Smooth muscle cell (in vitro differentiated cells): Measurements from ENCODE around the gene LETM1. TPM values are rescaled to one million over a fixed set of nuclear protein-coding genes. Genes with fewer than 3 reads are reported as not detected.

ENCODE experiments used
- DNase-seq: peaks from one replicate; lab custom pipeline; 2025; ENCODE audit not compliant: unreplicated experiment; lab: John Stamatoyannopoulos, UW
- H2AFZ ChIP-seq: fragments of 200-600 bp; sonication (generic); 2 replicates; pipeline ENCODE4 v1.6.0; 2016; ENCODE audit warnings: antibody characterized with exemption, low read depth, mild to moderate bottlenecking
- H3F3A ChIP-seq: fragments of 200-600 bp; sonication (generic); 2 replicates; pipeline ENCODE4 v1.6.0; 2017; ENCODE audit warnings: antibody characterized with exemption, low read depth
- H3K27ac ChIP-seq: fragments of 200-600 bp; sonication (generic); 2 replicates; pipeline ENCODE4 v1.5.1; 2016; ENCODE audit warnings: low read depth, mild to moderate bottlenecking
- H3K27me3 ChIP-seq: fragments of 200-600 bp; sonication (generic); 2 replicates; pipeline ENCODE4 v1.6.1; 2016; ENCODE audit warnings: low read depth, mild to moderate bottlenecking
- H3K36me3 ChIP-seq: fragments of 200-600 bp; sonication (generic); 2 replicates; pipeline ENCODE4 v1.5.1; 2016; ENCODE audit warnings: low read depth
- H3K4me1 ChIP-seq: fragments of 200-600 bp; sonication (generic); 2 replicates; pipeline ENCODE4 v1.5.1; 2016; ENCODE audit warnings: low read depth
- H3K4me2 ChIP-seq: fragments of 200-600 bp; sonication (generic); 2 replicates; pipeline ENCODE4 v1.6.0; 2016; ENCODE audit warnings: mild to moderate bottlenecking
- H3K4me3 ChIP-seq: fragments of 200-600 bp; sonication (generic); 2 replicates; pipeline ENCODE4 v1.5.1; 2016; ENCODE audit warnings: mild to moderate bottlenecking
- H3K79me2 ChIP-seq: fragments of 200-600 bp; sonication (generic); 2 replicates; pipeline ENCODE4 v1.6.0; 2016; ENCODE audit warnings: low read depth, mild to moderate bottlenecking
- H3K9ac ChIP-seq: fragments of 200-600 bp; sonication (generic); 2 replicates; pipeline ENCODE4 v1.6.0; 2016; ENCODE audit warnings: low read depth
- H3K9me3 ChIP-seq: fragments of 200-600 bp; sonication (generic); replicated peaks from 2 replicates; pipeline ENCODE4 v1.5.1; 2016; ENCODE audit warnings: low read depth
- H4K20me1 ChIP-seq: fragments of 200-600 bp; sonication (generic); 2 replicates; pipeline ENCODE4 v1.6.0; 2016; ENCODE audit warnings: low read depth
- WGBS: methylation state at CpG from one replicate; pipeline ENCODE4 v1.1.7; 2016; ENCODE audit warnings: low lambda C conversion rate; 5-methylcytosine and 5-hydroxymethylcytosine counted together
- polyA plus RNA-seq: library from polyadenylated mRNA; unstranded; fragments of >200 nt; fragmentation: Nextera tagmentation; extraction: Ambion mirVana; gene quantifications from 2 replicates; pipeline ENCODE4 v1.2.1, GENCODE V29; 2016
- total RNA-seq: library from RNA; depleted of rRNA; stranded (reverse); fragments of >200 nt; gene quantifications from 2 replicates; pipeline ENCODE4 v1.2.3, GENCODE V29; 2014
- TF ChIP-seq, protein P1 (sequence below): fragments of 200-600 bp; sonication (generic); IDR thresholded peaks from 2 replicates; pipeline ENCODE4 v1.5.1; 2017; ENCODE audit warnings: borderline replicate concordance, mild to moderate bottlenecking, antibody characterized with exemption; ENCODE audit not compliant: insufficient read depth, poor library complexity, severe bottlenecking

LETM1 gene
- total and polyA plus RNA-seq, 2 experiments from 2014 or later = 15.3 to 17.1 TPM

DNA sequence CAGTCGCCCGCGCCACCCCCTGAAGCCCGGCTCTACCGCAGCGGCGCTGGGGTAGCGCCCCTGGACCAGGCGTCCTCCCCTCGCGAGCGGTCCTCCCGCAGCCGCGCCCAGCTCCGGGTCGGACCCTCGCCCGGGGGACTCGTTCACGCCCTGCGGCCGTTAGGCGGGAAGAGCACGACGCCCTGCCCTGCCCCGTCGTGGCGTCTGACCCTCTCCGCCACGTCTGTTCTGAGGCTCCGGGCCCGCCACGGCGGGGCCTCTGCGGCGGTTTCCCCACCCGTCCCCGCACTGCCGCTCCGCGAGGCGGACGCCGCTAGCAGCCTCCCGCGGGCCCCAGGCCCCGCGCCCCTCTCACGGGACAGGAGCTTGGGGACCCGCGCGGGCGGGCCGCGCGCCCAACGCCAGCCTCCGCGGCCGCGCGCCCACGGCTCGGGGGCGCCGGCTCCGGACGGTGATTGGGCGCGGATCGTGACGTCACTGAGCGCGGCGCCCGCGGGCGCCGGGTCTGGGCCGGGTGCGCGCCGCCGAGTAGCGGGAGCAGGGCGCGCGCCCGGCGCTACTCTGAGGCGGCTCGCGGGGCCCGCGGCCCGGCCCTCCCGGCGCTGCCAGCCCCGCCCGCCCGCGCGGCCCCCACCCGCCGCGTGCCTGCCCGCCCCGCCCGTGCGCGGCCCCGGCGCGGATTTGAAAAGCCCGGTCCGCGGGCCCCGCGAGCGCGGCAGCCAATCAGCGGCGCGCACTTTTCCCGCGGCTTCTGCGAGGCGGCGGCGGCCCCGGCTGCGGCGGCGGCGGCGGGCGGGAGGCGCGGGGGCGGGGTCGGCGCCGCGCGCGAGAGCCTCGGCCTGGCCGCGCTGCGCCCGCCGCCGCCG, 14.9 kb upstream of the LETM1 start, which contains the start of gene NSD2:
NSD2 (plus strand) TSS at position 816 of the 866 bp plus-strand sequence. CDS start 29,262 bp downstream, outside the sequence.
- H4K20me1 ChIP-seq = peaks cover 26% of the 10 kb centered on the region
- H3K4me1 ChIP-seq = peaks cover 16% of the 10 kb centered on the region
- H3K9me3 ChIP-seq = no peaks in the 10 kb centered on the region
- peak within 1 kb of the TSS; percentile 91 for H2AFZ ChIP-seq
- no peaks in the 10 kb centered on the region for H3K36me3 ChIP-seq
- peak within 1 kb of the TSS; percentile 92 for H3K4me3 ChIP-seq
- H3K4me2 ChIP-seq = peak within 1 kb of the TSS; percentile 97
- DNase-seq = peak; percentile 86
- WGBS = 1% methylated on average over 37 of the region's 155 CpGs
- peaks cover 40% of the 10 kb centered on the region for H3K79me2 ChIP-seq
- H3K9ac ChIP-seq = peak within 1 kb of the TSS; percentile 60
- no peaks in the 10 kb centered on the region for H3K27me3 ChIP-seq
- H3K27ac ChIP-seq = peak within 1 kb of the TSS; percentile 80
- TF ChIP-seq, protein P1, sequence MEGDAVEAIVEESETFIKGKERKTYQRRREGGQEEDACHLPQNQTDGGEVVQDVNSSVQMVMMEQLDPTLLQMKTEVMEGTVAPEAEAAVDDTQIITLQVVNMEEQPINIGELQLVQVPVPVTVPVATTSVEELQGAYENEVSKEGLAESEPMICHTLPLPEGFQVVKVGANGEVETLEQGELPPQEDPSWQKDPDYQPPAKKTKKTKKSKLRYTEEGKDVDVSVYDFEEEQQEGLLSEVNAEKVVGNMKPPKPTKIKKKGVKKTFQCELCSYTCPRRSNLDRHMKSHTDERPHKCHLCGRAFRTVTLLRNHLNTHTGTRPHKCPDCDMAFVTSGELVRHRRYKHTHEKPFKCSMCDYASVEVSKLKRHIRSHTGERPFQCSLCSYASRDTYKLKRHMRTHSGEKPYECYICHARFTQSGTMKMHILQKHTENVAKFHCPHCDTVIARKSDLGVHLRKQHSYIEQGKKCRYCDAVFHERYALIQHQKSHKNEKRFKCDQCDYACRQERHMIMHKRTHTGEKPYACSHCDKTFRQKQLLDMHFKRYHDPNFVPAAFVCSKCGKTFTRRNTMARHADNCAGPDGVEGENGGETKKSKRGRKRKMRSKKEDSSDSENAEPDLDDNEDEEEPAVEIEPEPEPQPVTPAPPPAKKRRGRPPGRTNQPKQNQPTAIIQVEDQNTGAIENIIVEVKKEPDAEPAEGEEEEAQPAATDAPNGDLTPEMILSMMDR = no peak
- H3F3A ChIP-seq = peaks cover 4% of the 10 kb centered on the region

DNA sequence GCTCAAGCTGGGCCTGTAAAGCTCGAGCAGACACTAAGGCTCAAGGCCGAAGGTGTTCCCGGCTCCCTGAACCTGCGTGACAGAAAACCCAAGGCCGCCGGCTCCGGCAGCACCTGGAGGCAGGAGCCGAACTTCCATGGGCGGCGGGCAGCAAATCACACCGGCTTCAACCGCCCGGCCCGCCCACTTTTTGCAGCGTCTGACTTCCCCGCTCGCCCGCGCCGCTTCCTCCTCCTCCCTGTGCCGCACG, 14.3 kb upstream of the LETM1 start:
- H3K27me3 ChIP-seq = no peaks in the 10 kb centered on the region
- H3K4me2 ChIP-seq = peak overlapping the region; percentile 90
- 1% methylated on average over 9 of the region's 22 CpGs for WGBS
- H2AFZ ChIP-seq = peak overlapping the region; percentile 91
- TF ChIP-seq, protein P1 = no peak
- H3F3A ChIP-seq = peaks cover 4% of the 10 kb centered on the region
- peak overlapping the region; percentile 80 for H3K27ac ChIP-seq
- peak overlapping the region; percentile 56 for H3K9ac ChIP-seq
- H3K36me3 ChIP-seq = no peaks in the 10 kb centered on the region
- H3K4me1 ChIP-seq = peaks cover 16% of the 10 kb centered on the region
- peaks cover 26% of the 10 kb centered on the region for H4K20me1 ChIP-seq
- H3K9me3 ChIP-seq = no peaks in the 10 kb centered on the region
- H3K79me2 ChIP-seq = peaks cover 35% of the 10 kb centered on the region
- DNase-seq = no peak
- peak overlapping the region; percentile 75 for H3K4me3 ChIP-seq

DNA sequence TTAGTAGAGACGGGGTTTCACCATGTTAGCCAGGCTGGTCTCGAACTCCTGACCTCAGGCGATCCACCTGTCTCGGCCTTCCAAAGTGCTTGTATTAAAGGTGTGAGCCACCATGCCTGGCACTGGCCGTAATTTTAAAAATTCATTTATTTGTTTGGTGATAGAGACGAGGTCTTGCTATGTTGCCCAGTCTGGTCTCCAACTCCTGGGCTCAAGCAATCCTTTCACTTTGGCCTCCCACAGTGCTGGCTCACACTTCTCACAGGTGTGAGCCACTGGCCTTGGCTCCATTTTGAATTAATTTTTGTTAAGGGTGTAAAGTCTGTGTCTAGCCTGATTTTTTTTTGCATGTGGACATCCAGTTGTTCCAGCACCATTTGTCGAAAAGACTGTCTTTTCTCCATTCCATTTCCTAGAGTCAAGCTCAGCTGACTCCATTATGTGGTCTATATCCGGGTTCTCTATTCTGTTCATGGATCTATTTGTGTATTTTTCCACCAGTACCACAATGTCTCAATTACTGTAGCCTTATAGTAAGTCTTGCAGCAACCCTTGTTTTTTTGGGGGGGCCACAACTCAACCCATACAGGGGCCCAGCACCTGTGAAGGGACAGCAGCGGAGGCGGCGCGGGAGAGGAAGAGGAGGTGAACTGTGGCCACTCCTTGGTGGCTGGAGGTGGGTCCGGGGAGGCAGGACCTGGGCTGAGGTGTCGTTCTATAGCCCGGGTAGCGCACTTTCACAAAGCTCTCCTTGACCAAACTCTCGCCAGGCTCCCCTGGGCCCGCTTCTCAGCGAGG, 13.8 kb upstream of the LETM1 start:
- Histone ChIP-seq H3K27me3 (no peaks in the 10 kb centered on the region), H3F3A (peaks cover 4% of the 10 kb centered on the region), H2AFZ (peak overlapping the region; percentile 91), H3K27ac (peak overlapping the region; percentile 80), H3K4me3 (peak overlapping the region; percentile 75), H3K36me3 (no peaks in the 10 kb centered on the region), H4K20me1 (peaks cover 21% of the 10 kb centered on the region), H3K9ac (peak overlapping the region; percentile 56), H3K79me2 (peaks cover 29% of the 10 kb centered on the region), H3K4me1 (peaks cover 18% of the 10 kb centered on the region), H3K4me2 (peak overlapping the region; percentile 90), H3K9me3 (no peaks in the 10 kb centered on the region)
- TF ChIP-seq, protein P1 = no peak
- DNase-seq = no peak
- WGBS = 46% methylated on average over 19 of the region's 19 CpGs
